Stimulated activated CD8-positive, alpha-beta memory T cell treated with anti-CD3 and anti-CD28 coated beads, Interleukin-7, amount 100 ng/mL, for 1 hour (primary cell): ENCODE measurements around the gene RBM20.

Experiments used
- DNase-seq, 2 donors: peaks; one replicate each; pipeline ENCODE4 v3.0.0-alpha.2; 2020; ENCODE audit warnings: low read depth in 2 of 2

RBM20 gene

DNA sequence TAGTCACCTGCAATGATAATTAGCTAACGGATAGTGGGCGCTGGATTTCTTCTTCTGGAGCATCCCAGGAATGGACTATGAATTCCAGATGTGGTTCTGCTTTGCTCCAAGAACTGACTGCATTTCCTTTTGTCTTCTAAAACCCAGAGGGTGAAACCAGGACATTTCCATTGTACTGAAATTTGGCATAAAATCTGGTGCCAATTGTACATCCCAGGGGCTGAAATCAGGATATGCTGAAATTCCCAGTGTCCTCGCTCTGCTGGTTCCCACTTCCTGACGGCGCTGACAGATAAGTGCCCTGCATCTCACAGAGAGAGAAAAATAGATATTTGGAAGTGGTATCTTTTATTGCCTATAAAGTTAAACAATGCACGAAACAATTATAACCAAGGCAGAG, 31.9 kb downstream of the RBM20 start:
- DNase-seq: no peak

DNA sequence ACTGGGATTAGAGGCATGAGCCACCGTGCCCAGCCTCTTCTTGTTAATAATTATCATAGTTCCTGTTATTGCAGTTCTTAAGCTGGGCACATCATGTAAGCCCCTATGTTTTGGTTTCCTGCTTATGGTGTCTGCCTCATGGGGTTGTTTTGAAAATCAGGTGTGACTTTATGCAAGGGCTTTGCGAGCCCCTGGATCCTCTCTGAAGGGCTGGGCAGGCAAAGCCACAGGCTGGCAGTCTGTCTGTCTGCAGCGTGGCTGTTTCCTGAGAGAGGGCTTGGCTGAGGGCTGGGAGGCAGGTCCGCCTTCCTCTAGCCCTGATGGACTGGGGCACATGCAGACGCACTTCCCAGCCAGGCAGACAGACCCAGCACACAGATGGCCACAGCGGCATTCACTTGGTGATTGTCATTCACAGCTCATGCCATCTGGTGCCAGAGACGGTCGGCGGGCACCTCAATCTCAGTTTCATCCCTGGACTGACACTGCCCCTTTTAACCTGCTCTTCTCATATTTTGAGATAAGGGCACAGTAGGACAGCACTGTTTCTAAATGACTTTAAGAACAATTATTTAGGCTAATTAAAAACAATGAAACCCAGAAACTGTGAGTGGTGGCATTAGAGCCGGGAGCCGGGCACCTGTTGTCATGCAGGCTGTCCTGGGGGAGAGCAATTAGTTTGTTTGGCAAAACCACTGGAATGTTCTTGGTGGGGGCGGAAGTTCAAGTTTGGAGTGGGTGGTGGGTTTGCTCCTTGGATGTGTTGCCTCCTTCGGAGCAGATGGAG, 35.5 kb downstream of the RBM20 start:
- DNase-seq: no peak

DNA sequence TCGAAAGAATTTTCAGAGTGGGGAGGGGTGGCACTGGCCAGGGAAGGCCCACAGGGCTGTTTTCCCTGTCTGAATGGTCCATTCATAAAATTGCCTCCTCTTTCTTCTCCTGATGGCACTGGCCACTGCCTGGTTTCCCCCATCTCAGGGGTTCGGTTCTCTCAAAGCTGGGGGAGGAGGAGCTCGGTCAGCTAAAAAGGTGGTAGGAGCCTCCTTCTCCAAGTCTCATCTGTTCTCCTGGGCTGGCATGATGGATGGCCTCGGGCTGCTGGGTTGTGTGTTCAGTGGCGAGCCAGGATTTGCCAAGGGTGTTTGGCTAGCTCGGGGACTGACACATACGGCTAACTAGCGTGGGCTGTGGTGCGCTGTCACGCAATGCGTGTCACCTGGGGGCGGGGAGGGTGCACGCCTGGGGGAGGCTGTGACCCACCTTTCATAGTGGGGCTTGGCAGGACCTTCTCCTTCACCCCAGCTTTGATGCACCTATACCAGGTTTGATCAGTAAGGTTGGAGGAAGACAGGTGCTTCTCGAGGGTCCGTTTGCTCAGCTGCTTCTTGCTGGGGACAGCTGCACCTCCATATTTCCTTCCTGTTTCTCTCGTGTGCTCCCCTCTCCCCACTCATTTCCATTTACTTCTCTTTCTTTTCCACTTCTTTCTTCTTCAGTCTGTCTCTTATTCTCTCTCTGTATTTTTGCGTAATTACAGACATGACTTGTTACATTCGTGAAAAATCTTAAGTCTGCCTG, 36.3 kb downstream of the RBM20 start:
- DNase-seq: no peak

DNA sequence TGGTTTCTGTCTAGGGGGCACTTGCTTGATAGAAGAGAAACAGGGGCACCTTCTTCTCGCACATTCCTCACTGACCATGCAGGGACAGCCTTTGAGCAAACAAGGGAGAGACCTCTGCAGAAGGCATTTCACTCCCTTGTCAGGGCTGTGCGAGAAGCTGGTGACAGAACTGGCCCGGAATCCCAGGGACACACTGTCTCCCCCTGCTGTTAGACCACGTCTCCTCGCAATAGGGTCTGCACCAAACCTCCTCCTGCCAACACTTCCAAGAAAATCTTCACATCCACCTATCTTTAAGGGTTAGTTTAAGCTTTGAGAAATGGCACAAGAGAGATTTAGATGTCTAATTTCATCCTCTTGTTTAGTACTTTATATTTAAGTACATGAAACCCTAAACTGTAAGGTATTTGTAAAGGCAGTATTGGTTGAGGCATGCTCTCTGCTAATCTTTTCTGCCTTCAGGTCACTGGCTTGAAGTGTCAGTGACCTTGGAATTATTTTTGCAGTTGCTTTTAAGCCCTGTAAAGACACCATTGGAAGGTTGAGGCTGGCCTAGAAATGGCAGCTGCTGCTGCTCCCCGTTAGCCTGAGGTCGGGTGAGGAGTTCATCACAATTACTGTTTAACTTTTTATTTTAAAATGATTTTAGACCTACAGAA, 37.0 kb downstream of the RBM20 start:
- no peak for DNase-seq

DNA sequence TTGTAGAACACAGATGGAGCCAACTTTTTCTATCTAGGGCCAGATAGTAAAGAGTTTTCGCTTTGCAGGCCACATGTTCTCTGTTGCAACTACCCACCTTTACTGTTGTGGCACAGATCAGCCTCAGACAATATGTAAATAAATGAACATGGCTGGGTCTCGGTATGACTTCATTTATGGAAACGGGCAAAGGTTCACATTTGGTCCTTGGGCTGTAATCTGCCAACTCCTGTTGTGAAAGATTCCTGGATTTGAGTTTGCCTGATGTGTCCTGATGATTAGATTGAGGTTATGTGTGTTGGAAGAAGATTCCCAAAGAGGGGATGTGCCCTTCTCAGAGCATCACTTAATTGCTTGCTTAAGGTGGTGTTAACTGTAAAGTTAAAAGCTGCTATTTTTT, 38.2 kb downstream of the RBM20 start:
- no peak for DNase-seq

DNA sequence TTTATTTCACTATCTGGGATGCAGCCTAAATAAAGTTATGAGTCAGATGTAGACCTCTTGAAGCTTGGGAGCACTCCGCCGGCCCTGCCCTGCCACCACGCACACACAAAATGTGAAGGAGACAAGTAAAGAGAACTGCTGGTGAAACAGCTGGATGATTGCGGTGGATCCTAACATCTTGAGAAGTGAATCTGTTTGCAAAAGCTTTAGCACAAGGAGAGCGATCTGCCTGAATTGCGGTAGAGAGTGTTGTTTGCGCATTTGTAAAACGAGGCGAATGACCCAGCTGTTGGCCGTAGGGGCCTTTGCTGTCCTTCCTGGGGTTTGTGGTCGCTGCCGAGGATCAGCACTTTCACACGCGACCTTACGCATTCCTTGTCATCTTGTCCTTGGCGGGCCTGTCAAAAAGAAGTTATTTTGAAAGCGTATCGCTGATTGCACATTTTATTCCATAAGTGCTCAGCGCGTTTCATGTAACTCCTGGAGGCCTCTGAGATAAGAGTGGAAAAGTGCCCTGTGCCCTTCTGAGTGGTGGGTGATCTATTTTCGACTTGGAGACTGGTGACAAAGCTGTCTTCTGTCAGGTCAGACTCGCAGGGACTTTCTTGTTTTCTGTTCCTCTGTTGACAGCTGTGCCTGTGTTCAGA, 40.8 kb downstream of the RBM20 start:
- no peak for DNase-seq

DNA sequence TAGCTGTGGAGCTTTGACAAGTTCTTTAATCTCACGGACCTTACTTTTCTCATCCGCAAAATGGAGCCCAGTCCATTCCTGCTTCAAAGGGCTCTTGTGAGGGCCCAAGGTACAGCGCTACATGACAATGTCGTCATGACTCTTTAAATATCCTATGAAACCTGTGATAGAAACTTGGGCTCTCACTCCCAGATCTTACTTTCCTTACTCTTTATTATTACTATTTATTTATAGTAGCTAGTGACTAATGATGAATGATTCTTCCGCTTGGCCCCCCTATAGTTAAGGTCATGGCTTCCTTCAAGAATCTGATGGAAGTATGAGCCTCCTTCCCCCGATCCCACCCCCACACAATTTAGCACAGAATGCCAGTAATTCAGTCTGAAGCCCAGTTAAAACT, 41.9 kb downstream of the RBM20 start:
- DNase-seq: no peak

DNA sequence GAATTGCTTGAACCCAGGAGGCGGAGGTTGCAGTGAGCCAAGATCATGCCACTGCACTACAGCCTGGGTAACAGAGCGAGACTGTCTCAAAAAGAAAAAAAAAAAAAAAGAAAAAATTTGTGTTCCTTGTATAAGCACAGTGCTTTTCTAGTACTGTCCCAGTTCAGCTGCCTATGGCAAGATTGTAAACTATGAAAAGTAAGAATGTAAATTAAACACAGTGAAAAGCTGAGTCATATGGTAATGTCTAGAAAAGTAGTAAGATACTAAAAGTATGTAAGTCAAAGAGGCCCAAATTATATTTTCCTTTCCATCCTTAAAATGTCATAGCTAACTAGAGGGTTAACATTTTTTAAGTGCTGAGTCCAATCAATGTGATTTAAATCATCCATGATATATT, 42.8 kb downstream of the RBM20 start:
- no peak for DNase-seq

DNA sequence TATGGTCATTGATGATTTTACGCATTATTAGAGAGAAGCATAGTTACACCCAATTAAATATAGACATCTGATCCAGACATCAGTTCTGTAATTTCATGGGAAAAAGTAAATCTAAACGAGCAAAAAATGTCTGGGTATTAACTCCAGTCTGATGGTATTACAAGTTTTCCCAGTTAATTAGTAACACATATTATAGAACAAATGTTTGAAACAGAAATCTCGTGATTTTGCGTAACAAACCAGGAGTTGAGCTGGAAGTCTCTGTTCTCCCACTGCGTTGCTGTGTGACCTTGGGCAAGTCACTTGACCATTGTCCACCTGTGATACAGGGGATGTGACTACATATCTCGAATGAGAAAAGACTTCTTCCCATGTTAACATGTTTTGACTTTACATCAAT, 43.3 kb downstream of the RBM20 start:
- no peak for DNase-seq

DNA sequence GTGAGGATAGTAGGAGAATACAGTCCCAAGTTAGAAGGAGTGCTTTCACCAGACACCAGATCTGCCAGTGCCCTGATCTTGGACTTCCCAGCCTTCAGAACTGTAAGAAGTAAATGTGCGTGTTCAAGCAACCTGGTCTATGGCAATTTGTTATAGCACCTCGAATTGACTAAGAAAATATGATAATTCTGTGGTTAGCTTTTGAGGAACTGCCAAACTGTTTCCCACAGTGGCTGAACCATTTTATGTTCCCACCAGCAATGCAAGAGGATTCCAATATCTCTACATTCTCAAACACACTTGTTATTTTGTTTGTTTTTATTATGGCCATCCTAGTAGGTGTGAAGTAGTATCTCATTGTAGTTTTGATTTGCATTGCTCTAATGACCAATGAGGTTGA, 47.0 kb downstream of the RBM20 start:
- DNase-seq: no peak

DNA sequence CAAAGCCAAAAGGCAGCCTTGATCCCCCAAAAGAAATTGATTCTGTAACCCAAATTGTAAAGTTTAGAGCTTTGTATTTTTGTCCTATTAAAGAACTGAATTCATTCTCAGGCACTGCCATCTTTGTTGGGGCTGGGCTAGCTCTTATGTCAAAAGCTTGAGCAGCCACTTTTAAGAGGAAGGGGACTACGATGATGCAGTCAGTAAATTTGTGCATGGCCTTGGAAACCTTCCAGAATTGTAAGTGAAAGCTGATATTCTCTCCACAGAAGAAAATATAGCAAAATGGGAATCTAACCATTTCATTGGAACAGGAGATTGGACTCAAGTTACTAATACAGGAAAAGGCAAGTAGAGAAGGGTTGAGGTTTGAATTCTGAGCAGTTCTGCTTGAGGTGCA, 50.1 kb downstream of the RBM20 start:
- no peak for DNase-seq

DNA sequence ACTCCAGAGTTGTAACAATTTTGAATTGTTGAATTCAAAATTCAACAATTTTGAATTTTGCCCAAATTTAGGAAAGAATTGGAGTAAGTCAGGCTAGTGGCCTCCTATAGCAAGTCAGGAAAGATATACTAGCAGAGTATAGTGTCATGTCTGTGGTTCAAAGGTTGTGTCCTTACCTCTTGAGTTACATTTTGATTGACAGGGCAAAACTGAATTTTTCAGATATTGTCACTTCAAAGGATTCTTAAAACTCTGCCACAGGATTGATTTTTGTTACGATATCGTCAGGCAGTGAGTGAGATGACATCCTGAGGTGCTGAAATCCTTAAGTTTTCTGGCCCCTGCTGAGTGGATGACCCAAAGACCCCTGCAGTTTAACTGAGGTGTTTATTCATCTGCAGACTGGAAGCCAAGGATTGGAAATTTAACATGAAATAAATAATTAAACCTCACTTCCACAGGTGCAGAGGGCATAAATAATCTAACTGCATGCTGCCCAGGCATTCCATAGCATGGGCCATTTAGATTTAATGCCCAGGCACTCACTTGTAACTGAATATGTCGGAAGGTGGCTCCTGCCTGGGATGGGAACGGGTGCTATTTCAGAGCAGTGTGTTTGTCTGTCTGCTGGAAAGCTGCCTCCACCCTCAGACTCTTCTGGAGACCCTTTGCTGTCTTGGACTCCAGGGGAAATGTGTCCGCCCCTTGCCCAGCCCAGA, 50.8 kb downstream of the RBM20 start:
- DNase-seq: no peak

DNA sequence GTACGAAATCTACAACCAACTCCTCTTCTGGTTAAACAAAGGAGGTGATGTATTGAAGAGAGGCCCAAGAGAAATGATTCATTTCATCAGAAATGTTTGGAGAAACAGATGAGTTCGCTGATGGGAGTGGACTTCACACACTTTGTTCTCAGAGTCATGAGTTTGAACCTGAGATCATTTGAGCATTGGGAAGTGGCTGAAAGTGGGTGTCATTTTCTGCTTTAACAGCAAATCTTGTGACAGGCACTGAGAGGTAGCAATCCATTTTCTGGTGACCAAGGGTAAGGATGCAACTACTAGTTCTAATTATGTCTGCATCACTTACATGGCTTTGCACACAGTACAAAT, 51.4 kb downstream of the RBM20 start:
- DNase-seq: no peak

DNA sequence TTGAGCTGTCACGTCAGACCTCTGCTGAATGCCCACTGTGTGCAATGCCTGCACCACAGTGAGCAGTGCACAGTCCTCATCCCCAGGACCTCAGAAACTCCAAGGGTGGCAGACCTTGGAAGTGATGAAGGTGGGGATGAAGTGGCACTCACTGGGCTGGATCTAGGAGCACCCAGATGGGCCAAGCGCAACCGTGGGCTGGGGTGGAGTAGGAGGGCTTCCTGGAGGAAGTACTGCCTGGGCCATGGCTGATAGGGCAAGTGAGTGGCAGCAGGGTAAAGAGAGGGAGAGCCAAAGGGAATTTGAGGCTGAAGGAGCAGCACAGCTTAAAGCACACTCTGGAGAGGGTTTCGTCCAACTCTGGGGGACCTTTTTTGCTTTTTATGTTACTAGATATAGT, 52.3 kb downstream of the RBM20 start:
- no peak for DNase-seq

DNA sequence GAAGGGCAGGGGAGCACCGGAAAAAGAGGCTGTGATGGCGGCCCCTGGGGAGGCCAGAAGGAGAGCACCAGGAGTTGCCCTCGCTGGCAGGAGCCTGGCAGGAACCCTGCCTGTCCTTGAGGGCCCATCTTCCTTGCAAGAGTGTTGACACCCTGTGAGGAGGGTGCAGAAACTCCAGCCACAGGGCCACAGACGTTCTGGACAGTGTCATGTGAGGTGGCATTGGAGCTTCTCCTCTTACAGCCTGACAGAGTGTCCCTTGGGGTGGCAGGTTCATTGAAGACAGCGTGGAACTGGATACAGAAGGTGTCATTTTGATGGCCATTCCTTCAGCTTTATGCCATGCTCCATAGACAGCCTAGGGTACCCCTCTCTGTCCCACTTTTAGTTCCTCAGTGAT, 54.2 kb downstream of the RBM20 start:
- no peak for DNase-seq

DNA sequence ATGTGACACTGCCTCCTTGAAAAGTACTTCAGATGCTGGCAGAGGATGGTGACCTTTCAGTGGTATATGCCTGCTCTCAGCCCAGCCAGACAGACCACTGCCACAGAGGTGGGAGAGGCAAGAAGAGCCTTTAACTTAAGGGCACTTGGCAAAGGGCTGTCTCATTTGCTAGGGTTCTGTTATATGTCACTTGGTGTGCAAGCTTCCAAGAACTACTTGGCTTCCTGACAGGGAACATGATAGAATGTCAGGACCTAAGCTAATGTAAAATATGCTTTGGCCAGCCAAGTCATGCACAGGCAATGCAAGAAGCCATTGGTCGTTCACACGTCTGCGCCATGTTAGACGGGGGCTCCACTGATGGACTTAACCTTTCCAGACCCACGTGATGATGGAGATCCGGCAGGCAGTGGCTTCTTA, 54.7 kb downstream of the RBM20 start:
- no peak for DNase-seq

DNA sequence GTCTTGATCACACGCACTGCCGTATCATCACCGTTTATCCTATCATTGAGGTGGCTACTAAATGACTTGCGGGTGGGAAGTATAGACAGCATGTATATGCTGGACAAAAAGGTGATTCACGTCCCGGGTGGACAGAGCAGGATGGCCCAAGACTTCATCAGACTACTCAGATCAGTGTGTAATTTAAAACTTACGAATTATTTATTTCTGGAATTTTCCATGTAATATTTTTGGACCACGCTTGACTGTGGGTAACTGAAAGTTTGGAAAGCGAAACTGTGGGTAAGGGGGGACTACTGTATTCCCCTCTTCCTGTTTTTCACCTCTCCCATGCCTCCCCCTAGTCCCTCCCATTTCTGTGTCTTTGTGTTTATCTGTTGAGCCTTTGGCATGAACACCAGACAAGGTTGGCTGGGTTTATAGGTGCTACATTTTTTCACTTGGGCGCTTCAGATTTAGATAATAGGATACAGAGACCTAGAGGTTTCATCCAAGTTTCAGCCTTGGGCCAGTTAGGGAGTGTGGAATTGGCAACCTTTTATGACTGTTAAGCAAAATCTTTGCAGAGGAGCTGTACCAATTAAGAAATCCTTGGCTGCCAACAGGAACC, 55.8 kb downstream of the RBM20 start:
- no peak for DNase-seq

DNA sequence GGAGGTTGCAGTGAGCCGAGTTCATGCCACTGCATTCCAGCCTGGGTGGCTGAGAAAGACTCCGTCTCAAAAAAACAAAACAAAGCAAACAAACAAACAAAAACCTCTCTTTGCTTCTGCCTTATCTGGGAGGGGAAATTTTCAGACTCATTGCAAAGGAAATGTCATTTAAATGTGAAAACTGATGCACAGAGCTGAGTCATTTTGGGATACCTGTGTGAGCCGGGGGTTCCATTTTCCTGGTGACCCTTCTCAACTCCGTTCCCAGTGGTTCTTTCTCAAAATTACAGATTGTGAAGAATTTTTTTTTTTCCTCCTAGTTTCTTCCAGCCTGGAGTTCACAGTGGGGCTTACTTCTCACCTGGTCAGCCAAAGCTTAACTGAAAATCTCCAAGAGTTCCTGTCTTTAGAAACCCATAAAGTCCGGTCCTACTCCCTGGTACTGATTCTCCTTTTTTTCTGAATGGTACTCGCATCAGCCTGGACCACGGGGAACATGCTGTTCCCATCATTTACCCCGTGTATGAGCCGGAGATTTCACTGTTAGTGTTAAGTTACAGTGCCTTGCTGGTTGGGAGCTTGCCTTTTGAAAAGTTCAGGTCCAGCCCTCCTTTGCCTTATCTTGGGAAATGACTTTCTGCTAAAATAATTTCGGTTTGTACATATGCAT, 56.9 kb downstream of the RBM20 start:
- no peak for DNase-seq

DNA sequence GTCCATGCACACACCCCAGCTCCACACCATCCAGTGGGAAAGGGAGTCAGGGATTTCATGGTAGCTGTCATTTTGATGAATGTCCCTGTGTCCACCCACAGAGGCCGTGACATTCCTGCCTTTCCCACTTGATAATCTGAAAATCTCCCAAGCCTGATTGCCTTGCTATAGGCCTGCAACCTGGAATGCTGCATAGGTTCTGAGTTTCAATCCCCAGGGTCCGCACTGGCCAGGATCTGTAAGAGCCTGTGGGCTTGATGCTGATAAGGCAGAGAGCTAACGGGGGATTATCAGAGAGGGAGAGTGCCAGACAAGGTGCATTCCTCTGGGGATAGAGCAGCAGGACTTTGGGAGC, 57.5 kb downstream of the RBM20 start:
- no peak for DNase-seq

DNA sequence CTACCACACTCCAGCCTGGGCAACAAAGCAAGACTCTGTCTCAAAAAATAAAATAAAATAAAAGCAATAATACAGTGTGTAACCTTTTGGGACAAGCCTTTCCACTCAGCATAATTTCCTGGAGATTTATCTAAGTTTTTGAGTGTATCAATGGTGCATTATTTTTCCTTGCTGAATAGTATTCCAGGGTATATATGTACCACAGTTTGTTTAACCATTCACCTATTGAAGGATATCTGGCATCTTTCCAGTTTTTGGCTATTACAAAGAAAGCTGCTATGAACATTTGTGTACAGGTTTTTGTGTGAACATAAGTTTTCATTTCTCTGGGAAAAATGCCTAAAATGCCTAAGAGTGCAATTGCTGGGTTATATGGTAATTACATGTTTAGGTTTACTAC, 59.9 kb downstream of the RBM20 start:
- DNase-seq: no peak

DNA sequence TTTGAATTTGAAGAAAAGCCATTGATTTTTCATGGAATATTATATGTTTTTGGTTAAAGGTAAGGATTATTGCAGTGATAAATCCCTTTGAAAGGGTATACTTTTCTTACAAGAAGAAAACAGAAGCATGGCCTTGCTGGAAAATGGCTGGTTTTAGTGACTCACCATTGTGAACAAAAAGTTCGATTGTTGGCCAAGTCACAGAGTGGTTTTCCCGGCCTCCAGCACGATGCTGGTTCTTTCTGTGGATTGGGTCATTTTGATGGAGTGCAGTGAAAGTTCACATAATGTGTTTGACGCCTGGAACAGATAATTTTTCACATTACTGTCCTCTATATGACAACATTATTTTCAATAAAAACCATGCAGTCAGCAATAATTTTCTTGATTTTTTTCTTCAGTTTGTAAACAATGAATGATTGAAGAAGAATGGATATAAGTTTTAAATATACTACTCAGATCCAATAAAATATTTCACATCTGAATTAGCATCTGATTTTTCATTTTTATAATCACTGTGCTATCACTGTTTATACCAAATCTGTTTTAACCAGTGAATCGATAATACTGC, 60.9 kb downstream of the RBM20 start:
- DNase-seq: no peak
